HG03060 (cell line): Measurements from ENCODE around the gene TMEM87B.
"Not testable (repeated sequence)": the region's sequence is repeated elsewhere in the genome, so short reads cannot be mapped to it uniquely, and the experiment has no call there.

Experiments
- ATAC-seq: cut with Tn5 transposase; IDR thresholded peaks from one replicate; pipeline ENCODE4 v1.9.1; 2021; ENCODE audit warnings: low read depth, moderate number of reproducible peaks; ENCODE audit not compliant: unreplicated experiment

The TMEM87B gene

GRCh38 chr2:112065486-112065885 is 10.4 kb downstream of the TMEM87B start:
- ATAC-seq: no peak

- ATAC-seq: no peak
Measured at GRCh38 chr2:112065966-112066365, 10.9 kb downstream of the TMEM87B start.

- not testable (repeated sequence) for ATAC-seq
Measured at GRCh38 chr2:112069794-112070193, 14.7 kb downstream of the TMEM87B start.

- no peak for ATAC-seq
Measured at GRCh38 chr2:112073875-112074274, 18.8 kb downstream of the TMEM87B start.

- ATAC-seq: no peak
Measured at GRCh38 chr2:112074506-112074905, 19.4 kb downstream of the TMEM87B start.

GRCh38 chr2:112075490-112076260 is 20.6 kb downstream of the TMEM87B start:
- no peak for ATAC-seq

GRCh38 chr2:112077814-112078213 is 22.7 kb downstream of the TMEM87B start:
- no peak for ATAC-seq

- ATAC-seq: no peak
Measured at GRCh38 chr2:112081262-112081661, 26.2 kb downstream of the TMEM87B start.

GRCh38 chr2:112084689-112085374 is 29.8 kb downstream of the TMEM87B start:
- ATAC-seq: no peak

- ATAC-seq: no peak
Measured at GRCh38 chr2:112085375-112085730, 30.3 kb downstream of the TMEM87B start.

GRCh38 chr2:112085916-112086669 is 31.0 kb downstream of the TMEM87B start:
- no peak for ATAC-seq

- no peak for ATAC-seq
Measured at GRCh38 chr2:112087346-112088020, 32.4 kb downstream of the TMEM87B start.

- no peak for ATAC-seq
Measured at GRCh38 chr2:112089375-112089774, 34.3 kb downstream of the TMEM87B start.

GRCh38 chr2:112092286-112093041 is 37.4 kb downstream of the TMEM87B start:
- ATAC-seq: no peak

- no peak for ATAC-seq
Measured at GRCh38 chr2:112093216-112093615, 38.1 kb downstream of the TMEM87B start.

- no peak for ATAC-seq
Measured at GRCh38 chr2:112095681-112096080, 40.6 kb downstream of the TMEM87B start.

- no peak for ATAC-seq
Measured at GRCh38 chr2:112096098-112096497, 41.0 kb downstream of the TMEM87B start.

GRCh38 chr2:112108178-112108832 is 53.2 kb downstream of the TMEM87B start:
- ATAC-seq: no peak

GRCh38 chr2:112109278-112109677 is 54.2 kb downstream of the TMEM87B start:
- ATAC-seq: no peak

GRCh38 chr2:112110966-112111365 is 55.9 kb downstream of the TMEM87B start:
- ATAC-seq: no peak
